IgD-negative memory B cell (primary cell): ENCODE data around the gene CCDC50. TPM values are rescaled to one million over a fixed set of nuclear protein-coding genes. Genes with fewer than 3 reads are reported as not detected.

Source experiments
- H3K27ac Mint-ChIP-seq, 3 donors: one replicate each; pipeline ENCODE4 v1.8.0; 2020 to 2022; ENCODE audit warnings: mild to moderate bottlenecking in 3 of 3, mixed read lengths in 3 of 3, moderate library complexity in 1 of 3
- H3K27me3 Mint-ChIP-seq: one replicate; pipeline ENCODE4 v1.8.0; 2021; ENCODE audit warnings: mixed read lengths
- H3K36me3 Mint-ChIP-seq: one replicate; pipeline ENCODE4 v1.8.0; 2020; ENCODE audit warnings: mild to moderate bottlenecking, mixed read lengths
- H3K4me1 Mint-ChIP-seq, 3 donors: one replicate each; pipeline ENCODE4 v1.8.0; 2020 to 2022; ENCODE audit warnings: mixed read lengths in 3 of 3, mild to moderate bottlenecking in 1 of 3
- H3K4me3 Mint-ChIP-seq, 4 donors: one replicate each; pipeline ENCODE4 v1.8.0; 2020 to 2022; ENCODE audit warnings: mild to moderate bottlenecking in 4 of 4, mixed read lengths in 4 of 4, moderate library complexity in 3 of 4
- H3K9me3 Mint-ChIP-seq, 3 donors: one replicate each; pipeline ENCODE4 v1.8.0; 2020 to 2021; ENCODE audit warnings: mixed read lengths in 3 of 3, mild to moderate bottlenecking in 1 of 3
- polyA plus RNA-seq: library from polyadenylated mRNA; unstranded; fragments of 300-500 nt; fragmentation: Illumina TruSeq; gene quantifications from one replicate; pipeline ENCODE4 v1.2.3, GENCODE V29; 2021

CCDC50 gene
- polyA plus RNA-seq, 1 donor from 2014 or later: 98.9 TPM

DNA sequence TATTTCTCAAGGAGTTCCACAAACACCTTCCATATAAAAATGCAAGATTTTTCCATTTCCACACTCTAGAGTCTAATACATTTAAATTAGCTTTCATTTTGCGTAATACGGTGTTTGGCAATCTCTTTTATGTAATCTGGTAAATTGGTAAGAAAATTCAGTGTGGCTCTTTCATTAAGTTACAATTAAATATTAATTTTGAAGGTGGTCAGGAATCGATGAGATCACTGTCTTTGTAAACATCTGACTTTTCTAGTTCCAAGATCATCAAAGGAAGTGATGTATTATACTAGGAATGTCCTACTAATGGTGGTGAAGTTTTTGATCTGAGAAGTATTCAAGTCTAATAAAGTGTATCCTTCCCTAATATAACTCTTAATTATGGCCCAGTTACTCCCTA is 2.2 kb downstream of the CCDC50 start:
- peak overlapping the region; percentile 91 to 95 (median 94) for H3K27ac Mint-ChIP-seq
- H3K4me1 Mint-ChIP-seq: peaks cover 41 to 72% (median 60%) of the 10 kb centered on the region in 3 donors
- H3K9me3 Mint-ChIP-seq: no peaks in the 10 kb centered on the region
- no peaks in the 10 kb centered on the region for H3K27me3 Mint-ChIP-seq
- peak overlapping the region; percentile 93 to 97 (median 95) for H3K4me3 Mint-ChIP-seq
- H3K36me3 Mint-ChIP-seq: peaks cover 2% of the 10 kb centered on the region

DNA sequence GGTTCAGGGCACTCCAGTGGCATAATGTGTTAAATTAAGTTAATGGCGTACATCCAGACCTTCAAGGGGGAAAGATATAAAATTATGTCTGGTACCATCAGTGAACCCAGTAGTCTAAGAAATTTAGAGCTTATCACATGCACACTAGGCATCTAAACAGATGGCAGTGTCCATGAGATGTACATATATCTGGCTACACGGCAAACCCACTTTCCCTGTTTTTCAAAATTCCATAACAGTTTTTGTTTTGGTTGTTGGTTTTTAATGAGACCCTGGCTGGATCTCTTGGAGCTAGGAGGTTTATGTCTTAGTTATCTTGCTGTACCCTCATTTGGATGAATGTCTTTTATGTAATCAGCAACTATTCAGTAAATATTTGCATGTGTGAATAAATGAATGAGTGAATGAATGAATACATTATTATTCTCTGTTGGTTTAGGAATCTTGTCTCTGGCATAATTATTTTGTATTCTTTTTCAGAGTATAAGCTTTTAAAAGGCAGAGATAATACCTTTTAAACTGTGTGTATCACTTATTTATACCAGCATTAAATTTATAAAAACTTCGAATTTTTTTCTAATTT is 4.2 kb downstream of the CCDC50 start:
- Mint-ChIP-seq H3K27ac (peak overlapping the region; percentile 6 to 91 (median 28)), H3K27me3 (no peaks in the 10 kb centered on the region), H3K4me3 (peak overlapping the region; percentile 93 to 97 (median 95)), H3K4me1 (peaks cover 57 to 81% (median 71%) of the 10 kb centered on the region in 3 donors), H3K36me3 (peaks cover 2% of the 10 kb centered on the region), H3K9me3 (no peaks in the 10 kb centered on the region)

DNA sequence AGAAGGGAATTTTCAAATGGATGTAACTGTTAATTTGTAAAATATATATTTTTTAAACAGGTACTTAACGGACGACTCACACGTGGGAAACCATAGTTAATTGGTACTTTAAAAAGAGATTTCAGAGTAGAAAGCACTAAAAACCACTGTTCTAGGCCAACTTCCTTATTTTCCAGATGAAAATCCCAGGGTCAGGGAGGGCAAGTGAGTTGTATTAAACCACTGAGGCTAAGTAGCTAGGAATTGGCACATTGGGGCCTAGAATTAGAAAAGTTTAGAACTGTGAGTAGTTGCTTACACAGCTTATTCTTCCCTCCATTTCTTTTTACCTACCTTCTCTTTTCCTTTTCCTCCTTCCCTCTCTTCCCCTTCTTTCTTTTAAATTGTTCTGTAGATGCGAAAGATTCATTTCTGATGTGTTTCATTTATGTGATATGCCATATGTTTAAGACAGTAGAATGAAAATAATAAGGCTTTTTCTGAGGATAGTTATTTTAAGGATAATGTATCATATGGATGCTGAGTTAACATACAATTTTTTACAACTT is 5.2 kb downstream of the CCDC50 start:
- Mint-ChIP-seq H3K27ac (peak overlapping the region; percentile 43 to 77 (median 44)), H3K36me3 (peaks cover 2% of the 10 kb centered on the region), H3K4me3 (peak overlapping the region; percentile 65 to 86 (median 76)), H3K9me3 (no peaks in the 10 kb centered on the region), H3K27me3 (no peaks in the 10 kb centered on the region), H3K4me1 (peaks cover 62 to 85% (median 75%) of the 10 kb centered on the region in 3 donors)

DNA sequence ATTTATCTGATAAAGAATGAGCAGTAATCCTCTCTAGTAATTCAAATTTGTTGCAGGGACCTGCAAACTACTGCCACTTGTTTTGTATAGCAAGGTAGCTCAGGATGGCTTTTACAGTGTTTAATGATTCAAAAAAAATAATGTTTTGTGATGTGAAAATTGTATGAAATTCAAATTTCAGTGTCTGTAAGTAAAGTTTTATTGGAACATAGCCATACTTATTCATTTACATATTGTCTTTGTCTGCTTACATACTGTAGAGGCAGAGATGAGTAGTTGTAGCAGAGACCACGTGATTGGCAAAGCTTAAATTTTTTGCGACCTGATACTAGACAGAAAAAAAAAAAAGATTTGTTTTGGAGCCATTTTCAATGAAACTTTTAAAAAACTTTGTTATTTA is 7.6 kb downstream of the CCDC50 start:
- H3K36me3 Mint-ChIP-seq: peaks cover 2% of the 10 kb centered on the region
- peak overlapping the region; percentile 35 to 88 (median 43) for H3K27ac Mint-ChIP-seq
- peaks cover 74 to 89% (median 88%) of the 10 kb centered on the region in 3 donors for H3K4me1 Mint-ChIP-seq
- H3K4me3 Mint-ChIP-seq: peak overlapping the region; percentile 65 to 90 (median 78)
- no peaks in the 10 kb centered on the region for H3K27me3 Mint-ChIP-seq
- no peaks in the 10 kb centered on the region for H3K9me3 Mint-ChIP-seq

DNA sequence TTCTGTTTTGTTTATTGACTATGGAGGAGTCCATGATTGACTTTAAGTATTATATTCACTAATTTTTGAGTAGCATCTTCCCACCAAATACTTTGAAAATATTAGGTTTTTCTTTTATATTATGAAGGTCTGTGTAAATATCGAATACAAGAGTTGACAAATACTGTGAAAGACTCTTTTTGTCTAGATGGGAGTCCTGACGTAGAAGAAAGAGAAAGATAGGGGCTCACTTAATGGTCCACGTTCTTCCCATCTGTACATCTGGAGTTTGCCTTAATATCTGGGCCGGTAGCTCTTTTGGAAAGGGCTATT is 8.9 kb downstream of the CCDC50 start:
- Mint-ChIP-seq H3K4me3 (peak overlapping the region in 3 of 4 donors; percentile 70 to 90 (median 74)), H3K9me3 (no peaks in the 10 kb centered on the region), H3K27me3 (no peaks in the 10 kb centered on the region), H3K4me1 (peaks cover 78 to 89% (median 88%) of the 10 kb centered on the region in 3 donors), H3K36me3 (peaks cover 2% of the 10 kb centered on the region), H3K27ac (peak overlapping the region; percentile 33 to 88 (median 45))

DNA sequence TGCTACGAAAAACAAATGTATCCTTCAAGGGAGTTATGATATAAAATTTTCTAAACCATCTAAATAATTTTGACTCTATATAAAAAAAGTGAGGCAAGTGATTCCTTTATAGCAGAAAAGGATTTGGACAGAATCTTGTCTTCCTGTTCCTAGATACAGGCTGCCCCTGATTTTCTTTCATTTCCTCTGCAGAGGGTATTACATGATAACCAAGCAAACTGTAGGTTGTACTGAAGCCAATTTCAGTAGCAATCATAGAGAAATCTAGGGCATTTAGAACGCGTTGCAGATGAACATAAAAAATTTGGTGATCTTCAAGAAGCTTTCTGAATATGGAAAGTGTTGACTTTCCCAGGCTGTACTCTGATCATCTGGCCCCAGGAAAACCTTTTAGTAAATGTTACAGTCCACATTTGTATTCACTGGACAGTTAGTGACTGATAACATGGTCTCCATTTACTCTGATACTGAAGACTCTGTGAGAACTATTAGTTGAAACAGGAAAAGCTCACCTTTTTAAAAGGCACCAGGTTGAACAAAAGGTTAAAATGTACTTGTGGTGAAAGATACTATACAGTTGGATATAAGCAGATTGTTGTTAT is 10.2 kb downstream of the CCDC50 start:
- H3K4me1 Mint-ChIP-seq: peaks cover 79 to 91% (median 90%) of the 10 kb centered on the region in 3 donors
- peak overlapping the region in 2 of 3 donors; percentile 13 to 83 for H3K27ac Mint-ChIP-seq
- H3K36me3 Mint-ChIP-seq: peaks cover 4% of the 10 kb centered on the region
- H3K9me3 Mint-ChIP-seq: no peaks in the 10 kb centered on the region
- peak overlapping the region in 3 of 4 donors; percentile 8 to 61 (median 18) for H3K4me3 Mint-ChIP-seq
- no peaks in the 10 kb centered on the region for H3K27me3 Mint-ChIP-seq

DNA sequence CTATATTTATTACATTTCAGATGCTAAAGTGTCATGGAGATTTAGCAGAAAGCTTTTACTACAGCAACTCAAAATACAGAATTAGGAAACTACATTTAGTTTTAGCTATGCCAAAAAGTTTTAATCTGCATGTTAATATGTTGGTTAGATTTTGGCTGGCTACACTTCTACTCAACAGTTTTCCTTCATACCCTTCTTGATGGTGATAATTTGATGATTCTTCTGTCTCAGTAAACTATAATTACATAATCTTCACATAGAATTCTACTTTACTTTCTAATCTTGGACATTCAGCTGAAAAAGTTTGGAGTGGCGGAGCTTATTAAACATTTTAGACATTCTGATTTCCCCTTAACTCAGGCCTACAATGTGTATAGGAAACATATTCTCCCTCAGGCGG is 11.2 kb downstream of the CCDC50 start:
- peaks cover 79 to 92% (median 90%) of the 10 kb centered on the region in 3 donors for H3K4me1 Mint-ChIP-seq
- H3K9me3 Mint-ChIP-seq: no peaks in the 10 kb centered on the region
- H3K36me3 Mint-ChIP-seq: peaks cover 4% of the 10 kb centered on the region
- no peaks in the 10 kb centered on the region for H3K27me3 Mint-ChIP-seq
- peak overlapping the region in 2 of 4 donors; percentile 30 to 70 for H3K4me3 Mint-ChIP-seq
- no peak overlapping the region for H3K27ac Mint-ChIP-seq

DNA sequence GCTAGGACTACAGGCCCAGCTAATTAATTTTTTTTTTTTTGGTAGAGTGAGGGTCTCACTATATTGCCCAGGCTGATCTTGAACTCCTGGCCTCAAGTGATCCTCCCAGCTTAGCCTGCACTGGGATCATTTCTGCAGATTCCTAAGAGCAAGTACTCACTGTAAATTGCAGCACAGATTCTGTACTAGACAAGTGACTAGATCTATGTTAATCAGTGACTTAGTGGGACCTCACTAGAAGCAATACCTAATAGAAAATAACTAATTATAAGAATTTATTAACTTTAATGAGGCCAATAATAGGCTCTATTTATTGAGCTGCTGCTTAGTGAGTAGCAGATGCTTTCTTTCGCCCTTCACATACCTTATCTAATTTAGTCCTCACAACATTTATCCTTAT is 11.8 kb downstream of the CCDC50 start:
- peaks cover 78 to 92% (median 90%) of the 10 kb centered on the region in 3 donors for H3K4me1 Mint-ChIP-seq
- peak overlapping the region in 1 of 3 donors; percentile 77 for H3K27ac Mint-ChIP-seq

DNA sequence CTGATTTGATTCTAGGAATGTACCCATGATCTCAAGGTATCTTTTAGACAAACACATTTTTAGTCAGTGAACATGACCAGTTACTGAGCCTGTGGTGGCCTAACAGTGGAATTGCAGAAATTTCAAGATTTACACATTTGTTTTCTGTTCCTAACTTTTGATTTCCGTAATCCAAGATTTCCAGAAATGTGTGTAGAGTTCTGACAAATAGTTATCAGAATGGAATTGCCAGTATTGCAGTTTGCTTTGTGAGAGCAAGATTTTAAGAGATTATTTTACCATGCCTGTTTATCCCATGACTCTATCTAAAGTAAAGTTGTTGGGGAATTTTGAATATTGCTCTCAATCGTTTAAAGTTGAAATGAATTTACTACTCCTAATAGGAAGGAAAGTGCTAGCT is 12.8 kb downstream of the CCDC50 start:
- H3K9me3 Mint-ChIP-seq: no peaks in the 10 kb centered on the region
- H3K27me3 Mint-ChIP-seq: no peaks in the 10 kb centered on the region
- peaks cover 2% of the 10 kb centered on the region for H3K36me3 Mint-ChIP-seq
- H3K4me3 Mint-ChIP-seq: peak overlapping the region in 2 of 4 donors; percentile 40 to 53
- peak overlapping the region; percentile 36 to 77 (median 68) for H3K27ac Mint-ChIP-seq
- peaks cover 75 to 89% (median 89%) of the 10 kb centered on the region in 3 donors for H3K4me1 Mint-ChIP-seq

More for the DNA sequence above, 11.8 kb downstream of the CCDC50 start:
- H3K4me3 Mint-ChIP-seq: peak overlapping the region in 2 of 4 donors; percentile 40 to 46
- H3K36me3 Mint-ChIP-seq: peaks cover 4% of the 10 kb centered on the region
- H3K27me3 Mint-ChIP-seq: no peaks in the 10 kb centered on the region
- H3K9me3 Mint-ChIP-seq: no peaks in the 10 kb centered on the region

DNA sequence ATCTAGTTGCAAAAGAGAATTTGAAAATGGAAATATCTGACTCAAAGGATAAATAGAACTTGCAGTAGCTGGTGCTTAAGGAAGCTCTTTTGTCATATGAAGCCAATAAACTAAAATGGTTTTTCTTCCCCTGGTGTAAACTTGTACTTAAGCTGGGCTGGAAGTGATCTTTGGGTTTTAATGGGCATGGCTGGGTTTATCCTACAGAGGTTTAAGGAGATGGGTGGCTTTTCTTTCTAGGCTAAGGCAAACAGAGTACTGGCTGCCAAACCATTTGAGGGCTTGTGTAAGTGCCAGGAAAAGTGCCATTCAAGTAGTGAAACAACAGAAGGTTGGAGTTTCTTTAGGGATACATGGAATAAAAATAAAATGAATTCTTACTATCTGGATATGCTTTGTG is 13.2 kb downstream of the CCDC50 start:
- H3K27me3 Mint-ChIP-seq: no peaks in the 10 kb centered on the region
- peak overlapping the region; percentile 13 to 77 (median 68) for H3K27ac Mint-ChIP-seq
- H3K4me1 Mint-ChIP-seq: peaks cover 77 to 91% (median 90%) of the 10 kb centered on the region in 3 donors
- no peaks in the 10 kb centered on the region for H3K9me3 Mint-ChIP-seq
- H3K4me3 Mint-ChIP-seq: peak overlapping the region in 2 of 4 donors; percentile 19 to 40
- peaks cover 2% of the 10 kb centered on the region for H3K36me3 Mint-ChIP-seq

DNA sequence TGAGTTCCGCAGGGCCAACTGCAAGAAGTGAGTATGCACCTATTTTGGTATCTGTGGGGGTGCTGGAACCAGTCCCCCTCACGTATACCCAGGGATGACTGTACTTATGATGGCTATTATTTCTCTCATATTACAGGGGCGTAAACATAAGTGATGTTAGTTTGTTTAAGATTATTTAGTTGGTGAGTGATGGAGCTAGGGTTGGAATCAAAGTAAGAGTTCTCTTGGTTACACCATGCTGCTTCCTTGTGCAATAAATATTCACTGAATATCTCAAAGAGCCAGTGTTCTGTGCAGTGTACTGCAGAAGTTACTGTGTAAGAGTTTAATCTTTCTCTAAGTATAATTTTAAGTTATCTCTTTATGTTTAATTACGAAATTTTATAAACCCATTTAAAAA is 13.9 kb downstream of the CCDC50 start:
- H3K4me1 Mint-ChIP-seq: peaks cover 76 to 91% (median 91%) of the 10 kb centered on the region in 3 donors
- no peaks in the 10 kb centered on the region for H3K27me3 Mint-ChIP-seq
- H3K4me3 Mint-ChIP-seq: peak overlapping the region in 1 of 4 donors; percentile 60
- no peaks in the 10 kb centered on the region for H3K9me3 Mint-ChIP-seq
- H3K27ac Mint-ChIP-seq: peak overlapping the region in 2 of 3 donors; percentile 13 to 32
- peaks cover 3% of the 10 kb centered on the region for H3K36me3 Mint-ChIP-seq

DNA sequence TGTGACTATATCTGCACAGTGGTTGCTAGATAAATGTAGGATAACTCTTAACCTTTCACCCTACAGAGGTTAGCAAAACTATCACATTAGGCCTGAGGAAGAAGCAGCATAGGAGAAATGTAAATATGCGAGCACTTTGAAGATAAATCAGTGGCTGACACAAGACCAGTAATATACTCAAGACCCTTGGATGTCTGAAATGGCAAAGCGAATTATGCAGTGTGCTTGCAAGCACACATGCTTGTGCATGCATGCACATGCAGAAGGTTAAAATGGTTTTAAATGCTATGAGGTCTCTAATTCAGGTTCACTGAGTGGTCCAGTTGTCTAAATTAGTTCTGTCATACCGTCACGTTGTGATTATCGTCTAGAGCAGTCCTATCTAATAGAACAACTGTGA is 14.7 kb downstream of the CCDC50 start:
- Mint-ChIP-seq H3K4me1 (peaks cover 78 to 91% (median 89%) of the 10 kb centered on the region in 3 donors), H3K4me3 (peak overlapping the region in 1 of 4 donors; percentile 65), H3K36me3 (peaks cover 3% of the 10 kb centered on the region), H3K27me3 (no peaks in the 10 kb centered on the region), H3K9me3 (no peaks in the 10 kb centered on the region), H3K27ac (peak overlapping the region in 1 of 3 donors; percentile 1)

DNA sequence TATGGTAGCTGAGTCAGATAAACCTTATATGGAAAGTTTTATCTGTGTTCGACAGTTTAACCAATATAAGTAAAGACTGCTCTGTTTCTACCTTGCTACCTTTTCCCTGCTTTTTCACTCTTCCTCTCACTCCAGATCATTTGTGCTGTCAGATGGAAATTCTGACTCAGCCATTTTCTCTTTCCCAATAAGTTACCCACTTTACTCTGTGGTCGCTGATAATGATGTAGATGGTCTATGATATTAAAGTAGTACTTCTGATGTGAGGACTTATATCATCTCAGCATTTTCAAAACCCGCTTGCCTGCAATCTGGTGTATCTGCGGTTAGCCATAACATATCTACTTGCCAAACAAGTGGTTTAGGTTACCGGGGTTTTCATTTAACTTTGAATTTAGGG is 16.1 kb downstream of the CCDC50 start:
- Mint-ChIP-seq H3K4me3 (peak overlapping the region in 3 of 4 donors; percentile 15 to 47 (median 35)), H3K4me1 (peaks cover 78 to 83% (median 82%) of the 10 kb centered on the region in 3 donors), H3K36me3 (peaks cover 3% of the 10 kb centered on the region), H3K9me3 (no peaks in the 10 kb centered on the region), H3K27me3 (no peaks in the 10 kb centered on the region), H3K27ac (peak overlapping the region; percentile 6 to 18 (median 6))

DNA sequence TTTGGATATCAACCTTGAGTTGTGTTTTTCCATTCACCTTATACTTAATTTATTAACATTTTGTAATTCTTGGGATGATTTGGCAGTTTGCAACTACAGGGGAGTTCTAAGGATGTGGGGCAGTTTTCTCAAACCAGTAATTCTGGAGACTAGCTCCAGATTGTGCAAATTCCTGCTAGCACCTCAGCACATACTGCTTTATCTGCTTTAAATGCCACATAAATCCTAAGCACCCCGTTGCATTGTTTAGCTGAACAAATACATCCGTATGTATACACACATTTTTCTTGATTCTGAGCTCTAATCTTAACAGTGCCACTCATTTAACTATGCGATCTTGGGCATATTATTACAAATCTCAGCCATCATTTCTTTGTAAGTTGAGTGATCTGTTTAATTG is 18.0 kb downstream of the CCDC50 start:
- H3K4me3 Mint-ChIP-seq: no peak overlapping the region
- no peaks in the 10 kb centered on the region for H3K27me3 Mint-ChIP-seq
- no peaks in the 10 kb centered on the region for H3K9me3 Mint-ChIP-seq
- peaks cover 67 to 74% (median 68%) of the 10 kb centered on the region in 3 donors for H3K4me1 Mint-ChIP-seq
- peaks cover 3% of the 10 kb centered on the region for H3K36me3 Mint-ChIP-seq
- peak overlapping the region in 1 of 3 donors; percentile 38 for H3K27ac Mint-ChIP-seq

DNA sequence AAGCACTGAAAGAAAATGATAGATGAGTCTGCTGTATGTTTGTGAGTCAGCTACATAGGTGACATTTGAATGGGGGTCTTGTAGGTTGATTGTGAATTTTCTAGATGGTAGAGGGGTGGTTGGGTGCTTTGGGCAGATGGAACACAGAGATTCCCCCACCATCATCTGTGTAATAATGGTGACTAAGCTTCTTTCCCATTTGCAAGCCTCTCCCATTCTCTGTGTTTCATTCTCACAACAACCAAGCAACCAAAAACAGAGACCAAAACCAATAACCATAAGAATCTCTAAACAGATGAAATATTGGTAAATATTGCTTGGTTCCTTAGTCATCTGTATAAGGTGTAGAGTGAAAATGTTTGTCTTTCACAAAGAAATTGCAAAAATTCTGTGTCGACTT is 18.9 kb downstream of the CCDC50 start:
- peaks cover 3% of the 10 kb centered on the region for H3K36me3 Mint-ChIP-seq
- peak overlapping the region in 2 of 4 donors; percentile 10 to 53 for H3K4me3 Mint-ChIP-seq
- no peaks in the 10 kb centered on the region for H3K9me3 Mint-ChIP-seq
- peak overlapping the region; percentile 10 to 30 (median 24) for H3K27ac Mint-ChIP-seq
- peaks cover 58 to 65% (median 61%) of the 10 kb centered on the region in 3 donors for H3K4me1 Mint-ChIP-seq
- no peaks in the 10 kb centered on the region for H3K27me3 Mint-ChIP-seq
